GM19193 (cell line): ENCODE results near the gene C10orf120.

Experiments
- POLR2A ChIP-seq: IDR thresholded peaks from 4 replicates; pipeline ENCODE4 v1.6.1; 2011; ENCODE audit not compliant: insufficient read depth, insufficient read length; ENCODE audit errors: extremely low read depth

Gene C10orf120

GRCh38 chr10:122673731-122674130 is 25.9 kb downstream of the C10orf120 start:
- TF ChIP-seq POLR2A = no peak

GRCh38 chr10:122673269-122673668 is 26.4 kb downstream of the C10orf120 start:
- TF ChIP-seq POLR2A = no peak

GRCh38 chr10:122672655-122673054 is 27.0 kb downstream of the C10orf120 start:
- no peak for TF ChIP-seq POLR2A

DNA sequence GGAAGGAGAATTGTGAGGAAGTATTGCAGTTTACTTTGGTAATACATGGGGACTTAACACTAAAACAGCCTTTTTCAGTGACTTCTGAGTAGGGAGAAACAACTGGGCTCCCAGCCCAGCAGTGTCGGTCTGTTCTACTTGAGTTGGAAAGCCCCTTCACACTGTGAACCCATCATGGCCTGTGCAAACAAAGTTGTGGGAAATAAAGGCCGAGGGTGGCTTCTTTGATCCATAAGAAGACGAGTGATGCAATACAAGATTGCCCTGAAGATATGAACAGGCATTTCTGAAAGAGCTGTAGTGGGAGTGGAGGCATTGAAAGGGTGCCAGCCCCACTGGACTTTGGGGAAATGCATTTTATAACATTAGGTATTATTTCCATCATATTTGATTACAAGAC is 28.3 kb downstream of the C10orf120 start:
- TF ChIP-seq POLR2A = no peak

DNA sequence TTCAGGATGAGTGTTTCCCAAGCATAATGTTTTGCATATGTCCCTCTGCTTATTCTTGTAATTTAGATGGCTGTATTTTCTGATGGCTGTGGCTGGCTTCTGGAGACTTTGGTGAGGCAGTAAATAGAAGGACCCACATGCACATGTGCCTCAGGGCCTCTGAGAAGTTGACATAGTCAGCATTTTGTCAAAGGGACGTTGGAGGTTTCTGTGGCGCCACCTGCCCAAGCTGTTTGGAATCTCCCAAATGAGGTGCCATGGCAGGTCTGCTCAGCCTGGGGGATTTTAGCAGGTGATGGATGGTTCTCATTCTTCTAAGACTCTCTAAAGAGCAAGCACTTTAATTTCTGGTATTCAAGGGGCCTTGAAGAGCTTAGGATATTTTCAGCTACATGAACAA is 29.8 kb downstream of the C10orf120 start:
- TF ChIP-seq POLR2A = no peak

DNA sequence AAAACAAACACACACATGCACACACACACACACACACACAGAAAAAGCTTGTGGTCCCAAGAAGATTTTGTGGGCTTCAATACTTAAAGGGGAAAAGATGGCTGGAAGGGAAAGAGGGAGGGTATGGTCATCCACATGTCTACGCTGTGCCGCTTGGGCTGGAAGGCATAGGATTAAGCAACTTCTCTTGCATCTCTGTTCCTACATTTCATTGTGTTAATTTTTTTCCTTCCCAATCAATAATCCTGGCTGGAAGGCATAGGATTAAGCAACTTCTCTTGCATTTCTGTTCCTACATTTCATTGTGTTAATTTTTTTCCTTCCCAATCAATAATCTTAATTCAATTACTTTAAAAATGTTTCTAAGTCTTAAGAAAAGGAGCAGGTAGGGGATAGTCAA is 30.6 kb downstream of the C10orf120 start:
- no peak for TF ChIP-seq POLR2A

DNA sequence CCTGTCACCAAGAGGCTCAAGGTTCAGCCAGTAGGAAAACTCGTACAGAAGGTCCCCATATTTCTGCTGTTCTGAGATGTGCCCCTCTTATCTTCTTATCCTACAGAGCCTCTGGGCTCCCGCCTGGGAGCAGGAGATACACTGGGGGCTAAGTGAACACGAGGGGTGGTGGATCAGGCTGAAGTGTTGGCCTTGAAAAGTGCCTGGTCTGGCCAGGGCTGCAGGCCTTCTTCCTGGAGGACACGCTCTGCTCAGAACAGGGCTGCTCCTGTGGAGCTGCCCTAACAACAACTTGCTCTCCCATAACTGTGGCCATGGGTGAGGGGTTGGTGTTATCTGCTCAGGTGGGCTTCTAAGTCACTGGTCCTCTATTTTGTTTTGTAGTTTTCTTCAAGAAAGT is 33.7 kb downstream of the C10orf120 start:
- no peak for TF ChIP-seq POLR2A

GRCh38 chr10:122665329-122665860 is 34.3 kb downstream of the C10orf120 start:
- TF ChIP-seq POLR2A = no peak

- no peak for TF ChIP-seq POLR2A
Measured at GRCh38 chr10:122664501-122664900, 35.1 kb downstream of the C10orf120 start.

- TF ChIP-seq POLR2A = no peak
Measured at GRCh38 chr10:122663516-122664130, 36.0 kb downstream of the C10orf120 start.

- TF ChIP-seq POLR2A = no peak
Measured at GRCh38 chr10:122662231-122662630, 37.4 kb downstream of the C10orf120 start.

DNA sequence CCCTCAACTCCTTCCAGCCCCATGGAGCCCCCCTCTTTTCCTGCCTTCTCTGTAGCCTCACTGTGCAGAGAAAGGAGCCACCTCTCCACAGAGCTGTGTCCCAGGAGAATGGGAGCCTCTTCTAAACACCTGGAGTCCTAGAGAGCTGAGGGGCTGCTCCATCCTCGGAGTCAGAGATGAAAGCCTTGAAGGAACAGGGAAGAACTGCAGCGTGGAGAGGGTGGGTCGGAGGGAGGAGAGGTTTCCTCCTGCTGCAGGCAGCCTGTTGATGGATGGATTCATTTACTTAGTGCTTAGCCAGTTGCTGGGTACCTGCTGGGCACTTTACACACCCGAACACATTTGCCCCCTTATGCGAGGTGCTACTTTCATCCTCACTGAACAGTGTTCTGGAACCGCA is 39.0 kb downstream of the C10orf120 start:
- no peak for TF ChIP-seq POLR2A

DNA sequence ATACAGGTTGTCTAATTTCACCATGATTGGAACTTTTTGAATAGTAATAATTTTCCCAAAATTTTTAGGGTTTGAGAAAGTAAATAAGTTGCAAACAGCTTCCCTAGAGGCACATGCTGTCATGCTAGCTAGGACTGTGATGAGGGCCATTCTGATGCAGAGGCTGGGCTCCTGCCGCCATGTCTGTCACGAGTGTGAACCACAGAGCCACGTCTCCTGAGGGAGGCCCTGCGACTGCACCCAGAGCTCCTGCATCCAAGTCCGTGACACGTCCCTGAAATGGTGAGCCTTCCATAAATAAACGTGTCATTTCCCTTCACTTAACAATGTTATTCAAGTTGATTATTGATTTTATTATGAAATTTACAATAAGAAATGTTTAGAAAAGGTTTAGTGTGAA is 40.0 kb downstream of the C10orf120 start:
- no peak for TF ChIP-seq POLR2A

DNA sequence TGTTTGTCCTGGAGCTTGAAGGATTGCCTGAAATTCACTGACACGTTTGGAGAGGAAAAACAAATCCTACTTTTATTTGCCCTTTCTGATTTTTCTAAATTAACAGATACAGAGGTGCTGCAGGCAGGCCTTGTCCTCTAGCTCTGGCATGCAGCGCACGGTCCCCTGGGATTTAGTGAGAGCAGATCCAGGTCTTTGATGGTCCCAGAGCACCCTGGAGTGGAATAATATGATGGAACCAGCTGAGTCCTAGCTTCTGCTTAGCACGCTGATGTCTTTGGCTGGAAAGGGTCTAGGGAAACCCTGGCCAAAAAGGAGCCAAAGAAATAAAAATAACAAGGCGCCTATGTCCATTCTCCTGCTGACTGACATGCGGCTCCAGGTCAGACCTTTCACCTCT is 40.5 kb downstream of the C10orf120 start:
- no peak for TF ChIP-seq POLR2A

- TF ChIP-seq POLR2A = no peak
Measured at GRCh38 chr10:122658356-122659049, 41.1 kb downstream of the C10orf120 start.

DNA sequence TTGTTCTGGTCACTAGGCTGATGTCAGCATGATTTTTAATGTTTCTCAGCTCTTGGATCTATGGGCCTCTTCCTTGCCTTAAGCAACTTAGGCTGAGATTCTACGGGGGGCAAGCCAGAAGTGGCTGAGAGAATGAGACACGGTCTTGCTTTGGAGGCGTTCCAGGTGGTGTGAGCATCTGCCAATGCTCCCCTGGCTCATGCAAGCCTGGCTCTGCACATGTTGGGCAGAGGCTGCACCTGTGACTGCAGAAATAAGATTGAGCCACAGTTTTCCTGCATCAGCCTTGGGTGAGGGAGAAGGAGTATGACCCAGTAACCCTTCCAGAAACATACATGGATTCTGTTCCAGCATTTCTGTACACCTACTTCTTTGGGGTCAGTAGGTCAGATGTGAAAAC is 41.9 kb downstream of the C10orf120 start:
- no peak for TF ChIP-seq POLR2A
